Mesendoderm (in vitro differentiated cells): ENCODE results near the gene CD82.
A peak's percentile ranks its signal among the peaks of the same experiment; 100 is the strongest.

Experiments
- DNase-seq: peaks from one replicate; pipeline ENCODE4 v3.0.0; 2013
- H2AK5ac ChIP-seq: 2 replicates; pipeline ENCODE4 v1.6.1; 2013; ENCODE audit warnings: low read length, inconsistent platforms
- H2BK120ac ChIP-seq: 2 replicates; pipeline ENCODE4 v1.6.1; 2013; ENCODE audit warnings: low read depth, mild to moderate bottlenecking, low read length, moderate library complexity, mixed read lengths
- H2BK15ac ChIP-seq: replicated peaks from 2 replicates; pipeline ENCODE4 v1.6.1; 2013; ENCODE audit warnings: low read depth, mild to moderate bottlenecking, moderate library complexity
- H2BK5ac ChIP-seq: 2 replicates; pipeline ENCODE4 v1.6.1; 2013; ENCODE audit warnings: low read length, inconsistent platforms
- H3K18ac ChIP-seq: 2 replicates; pipeline ENCODE4 v1.6.1; 2013; ENCODE audit warnings: mild to moderate bottlenecking, low read length, mixed read lengths
- H3K23ac ChIP-seq: one replicate; pipeline ENCODE4 v1.6.1; 2013; ENCODE audit warnings: low read length
- H3K27ac ChIP-seq: 2 replicates; pipeline ENCODE4 v1.5.1; 2013; ENCODE audit warnings: low read depth, mild to moderate bottlenecking, inconsistent platforms, low read length, moderate library complexity
- H3K27me3 ChIP-seq: 2 replicates; pipeline ENCODE4 v1.6.1; 2013; ENCODE audit warnings: low read length, control low read depth, mild to moderate bottlenecking, inconsistent platforms; ENCODE audit not compliant: insufficient read depth, poor library complexity
- H3K36me3 ChIP-seq: 2 replicates; pipeline ENCODE4 v1.6.1; 2013; ENCODE audit warnings: low read length, inconsistent platforms; ENCODE audit not compliant: control insufficient read depth, insufficient read depth
- H3K4ac ChIP-seq: one replicate; pipeline ENCODE4 v1.6.1; 2013; ENCODE audit warnings: low read depth, mild to moderate bottlenecking, low read length, moderate library complexity
- H3K4me1 ChIP-seq: 2 replicates; pipeline ENCODE4 v1.6.1; 2013; ENCODE audit warnings: low read depth, low read length, inconsistent platforms; ENCODE audit not compliant: control insufficient read depth
- H3K4me2 ChIP-seq: 2 replicates; pipeline ENCODE4 v1.6.1; 2013; ENCODE audit warnings: low read length
- H3K4me3 ChIP-seq: 2 replicates; pipeline ENCODE4 v1.5.1; 2013; ENCODE audit warnings: mild to moderate bottlenecking, low read length
- H3K56ac ChIP-seq: one replicate; pipeline ENCODE4 v1.6.1; 2013; ENCODE audit warnings: low read length
- H3K79me1 ChIP-seq: 2 replicates; pipeline ENCODE4 v1.6.1; 2013; ENCODE audit warnings: low read length, inconsistent platforms
- H3K79me2 ChIP-seq: 2 replicates; pipeline ENCODE4 v1.6.1; 2013; ENCODE audit warnings: mild to moderate bottlenecking, low read length; ENCODE audit not compliant: control insufficient read depth, insufficient read depth
- H3K9ac ChIP-seq: 2 replicates; pipeline ENCODE4 v1.6.1; 2013; ENCODE audit warnings: low read length, inconsistent platforms
- H4K5ac ChIP-seq: one replicate; pipeline ENCODE4 v1.6.1; 2013; ENCODE audit warnings: low read length
- H4K8ac ChIP-seq: one replicate; pipeline ENCODE4 v1.6.1; 2013; ENCODE audit warnings: low read depth, mild to moderate bottlenecking, control low read depth, low read length, moderate library complexity
- WGBS: extraction: QIAGEN DNeasy Blood & Tissue Kit; methylation state at CpG from one replicate; pipeline ENCODE4 v1.1.7; 2013; ENCODE audit warnings: low lambda C conversion rate, missing lambda C conversion rate; ENCODE audit not compliant: insufficient coverage; ENCODE audit errors: extremely low coverage; 5-methylcytosine and 5-hydroxymethylcytosine counted together

The CD82 gene

GRCh38 chr11:44618561-44619425 lies 53.3 kb downstream of the CD82 start:
- Histone ChIP-seq H2BK5ac (no peak overlapping the region), H3K4me2 (no peak overlapping the region), H2AK5ac (no peak overlapping the region), H3K56ac (no peak overlapping the region), H3K27ac (no peak overlapping the region), H3K9ac (no peak overlapping the region), H3K23ac (no peak overlapping the region), H4K5ac (no peak overlapping the region), H3K27me3 (no peaks in the 10 kb centered on the region), H3K36me3 (no peaks in the 10 kb centered on the region), H3K79me1 (no peaks in the 10 kb centered on the region), H3K79me2 (no peaks in the 10 kb centered on the region), H3K4ac (no peak overlapping the region), H2BK120ac (no peak overlapping the region), H3K4me1 (no peaks in the 10 kb centered on the region), H3K4me3 (no peak overlapping the region), H2BK15ac (no peak overlapping the region), H4K8ac (no peak overlapping the region), H3K18ac (no peak overlapping the region)
- DNase-seq: no peak
- WGBS: no CpG with 5 or more reads among the region's 22 CpGs

- DNase-seq: no peak
- no CpG with 5 or more reads among the region's 5 CpGs for WGBS
- H3K4me2 ChIP-seq: no peak overlapping the region
Observed at GRCh38 chr11:44620328-44620725, 54.9 kb downstream of the CD82 start.

GRCh38 chr11:44621140-44621681 lies 55.7 kb downstream of the CD82 start:
- Histone ChIP-seq H2BK15ac (no peak overlapping the region), H3K27ac (no peak overlapping the region), H2BK5ac (no peak overlapping the region), H3K4me1 (no peaks in the 10 kb centered on the region), H3K4ac (no peak overlapping the region), H3K79me2 (no peaks in the 10 kb centered on the region), H3K4me2 (peak overlapping the region; percentile 43), H4K8ac (no peak overlapping the region), H3K56ac (peak overlapping the region; percentile 63), H2AK5ac (no peak overlapping the region), H3K9ac (peak overlapping the region; percentile 58), H3K27me3 (no peaks in the 10 kb centered on the region), H2BK120ac (no peak overlapping the region), H3K36me3 (no peaks in the 10 kb centered on the region), H3K79me1 (no peaks in the 10 kb centered on the region), H3K23ac (no peak overlapping the region), H3K4me3 (no peak overlapping the region), H3K18ac (no peak overlapping the region), H4K5ac (no peak overlapping the region)
- DNase-seq: peak; percentile 86
- no CpG with 5 or more reads among the region's 24 CpGs for WGBS

More at GRCh38 chr11:44620328-44620725, 54.9 kb downstream of the CD82 start:
- Histone ChIP-seq H3K4me3 (no peak overlapping the region), H4K8ac (no peak overlapping the region), H3K4me1 (no peaks in the 10 kb centered on the region), H3K9ac (no peak overlapping the region), H3K27me3 (no peaks in the 10 kb centered on the region), H3K4ac (no peak overlapping the region), H2BK5ac (no peak overlapping the region), H3K79me2 (no peaks in the 10 kb centered on the region), H4K5ac (no peak overlapping the region), H3K23ac (no peak overlapping the region), H3K79me1 (no peaks in the 10 kb centered on the region), H3K27ac (no peak overlapping the region), H3K36me3 (no peaks in the 10 kb centered on the region), H2AK5ac (no peak overlapping the region), H3K18ac (no peak overlapping the region), H2BK120ac (no peak overlapping the region), H3K56ac (no peak overlapping the region), H2BK15ac (no peak overlapping the region)

GRCh38 chr11:44621784-44622183 lies 56.3 kb downstream of the CD82 start:
- no peak overlapping the region for H3K9ac ChIP-seq
- H3K18ac ChIP-seq: no peak overlapping the region
- WGBS: no CpG with 5 or more reads among the region's 8 CpGs
- H2BK120ac ChIP-seq: no peak overlapping the region
- no peak overlapping the region for H3K4me3 ChIP-seq
- H3K79me2 ChIP-seq: no peaks in the 10 kb centered on the region
- no peak overlapping the region for H3K4me2 ChIP-seq
- H2BK15ac ChIP-seq: no peak overlapping the region
- H3K4ac ChIP-seq: no peak overlapping the region
- no peak overlapping the region for H3K27ac ChIP-seq
- no peak for DNase-seq
- H2AK5ac ChIP-seq: no peak overlapping the region
- H2BK5ac ChIP-seq: no peak overlapping the region
- H4K5ac ChIP-seq: no peak overlapping the region
- no peaks in the 10 kb centered on the region for H3K4me1 ChIP-seq
- no peaks in the 10 kb centered on the region for H3K79me1 ChIP-seq
- no peak overlapping the region for H3K23ac ChIP-seq
- H3K27me3 ChIP-seq: no peaks in the 10 kb centered on the region
- H4K8ac ChIP-seq: no peak overlapping the region
- no peaks in the 10 kb centered on the region for H3K36me3 ChIP-seq
- peak overlapping the region; percentile 63 for H3K56ac ChIP-seq

GRCh38 chr11:44622190-44622650 lies 56.8 kb downstream of the CD82 start:
- no peak overlapping the region for H2AK5ac ChIP-seq
- H2BK5ac ChIP-seq: no peak overlapping the region
- no peak for DNase-seq
- no peak overlapping the region for H3K9ac ChIP-seq
- no peak overlapping the region for H3K18ac ChIP-seq
- no peak overlapping the region for H3K4ac ChIP-seq
- H3K23ac ChIP-seq: no peak overlapping the region
- no peaks in the 10 kb centered on the region for H3K79me1 ChIP-seq
- H3K4me2 ChIP-seq: no peak overlapping the region
- H4K8ac ChIP-seq: no peak overlapping the region
- no peak overlapping the region for H4K5ac ChIP-seq
- no CpG with 5 or more reads among the region's 4 CpGs for WGBS
- no peak overlapping the region for H3K56ac ChIP-seq
- no peak overlapping the region for H3K4me3 ChIP-seq
- H3K27ac ChIP-seq: no peak overlapping the region
- H3K27me3 ChIP-seq: no peaks in the 10 kb centered on the region
- no peaks in the 10 kb centered on the region for H3K4me1 ChIP-seq
- no peak overlapping the region for H2BK15ac ChIP-seq
- no peaks in the 10 kb centered on the region for H3K79me2 ChIP-seq
- no peak overlapping the region for H2BK120ac ChIP-seq
- no peaks in the 10 kb centered on the region for H3K36me3 ChIP-seq
